SU-DHL-6 (cell line): ENCODE results near the gene PDHX.

Experiments used
- EZH2phosphoT487 ChIP-seq: fragments of 200-600 bp; sonication (generic), shearing (Covaris generic); conservative IDR thresholded peaks from 2 replicates; pipeline ENCODE4 v1.6.1; 2018; ENCODE audit warnings: mild to moderate bottlenecking, antibody characterized with exemption, low read length, moderate library complexity, mixed read lengths
- TF ChIP-seq, protein P1 (sequence below): fragments of 200-600 bp; sonication (generic); IDR thresholded peaks from one replicate; pipeline ENCODE4 v1.5.1; 2017; ENCODE audit warnings: antibody characterized with exemption, mild to moderate bottlenecking, low read length, moderate library complexity; ENCODE audit not compliant: insufficient read depth, poor library complexity, severe bottlenecking

DNA sequence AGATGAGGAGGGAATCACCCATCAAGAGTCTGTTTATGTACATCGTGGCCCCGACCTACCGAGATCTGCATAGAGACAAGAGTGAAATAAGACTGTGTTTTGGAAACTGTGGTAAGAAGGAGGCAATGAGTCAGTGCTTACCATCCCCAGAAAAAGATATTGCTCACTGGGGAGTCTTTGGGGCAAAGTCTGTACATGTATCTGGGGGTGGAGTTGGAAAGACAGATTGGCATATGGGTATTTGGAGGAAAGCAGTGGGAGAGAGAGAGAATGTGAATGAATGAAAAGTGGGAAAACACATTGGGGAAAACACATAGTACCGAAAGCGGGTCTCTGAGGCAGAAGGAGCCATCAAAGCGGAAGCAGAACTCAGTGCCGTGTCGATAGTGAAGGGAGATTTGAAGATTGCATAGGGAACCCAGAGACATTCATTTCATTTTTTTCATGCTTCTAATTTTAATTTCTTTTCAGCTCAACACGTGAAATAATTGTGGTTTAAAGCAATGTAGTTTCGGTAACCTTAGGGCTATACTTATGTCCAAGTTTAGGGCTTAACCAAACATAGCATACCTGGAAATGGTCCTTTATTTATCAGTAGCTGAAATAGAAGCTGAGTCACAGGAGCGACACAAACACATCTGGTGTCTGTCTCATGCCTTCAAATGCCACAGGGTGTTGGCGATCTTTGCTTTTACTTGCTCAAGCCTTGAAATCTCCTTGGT lies 124.0 kb downstream of the PDHX start:
- TF ChIP-seq, protein P1, sequence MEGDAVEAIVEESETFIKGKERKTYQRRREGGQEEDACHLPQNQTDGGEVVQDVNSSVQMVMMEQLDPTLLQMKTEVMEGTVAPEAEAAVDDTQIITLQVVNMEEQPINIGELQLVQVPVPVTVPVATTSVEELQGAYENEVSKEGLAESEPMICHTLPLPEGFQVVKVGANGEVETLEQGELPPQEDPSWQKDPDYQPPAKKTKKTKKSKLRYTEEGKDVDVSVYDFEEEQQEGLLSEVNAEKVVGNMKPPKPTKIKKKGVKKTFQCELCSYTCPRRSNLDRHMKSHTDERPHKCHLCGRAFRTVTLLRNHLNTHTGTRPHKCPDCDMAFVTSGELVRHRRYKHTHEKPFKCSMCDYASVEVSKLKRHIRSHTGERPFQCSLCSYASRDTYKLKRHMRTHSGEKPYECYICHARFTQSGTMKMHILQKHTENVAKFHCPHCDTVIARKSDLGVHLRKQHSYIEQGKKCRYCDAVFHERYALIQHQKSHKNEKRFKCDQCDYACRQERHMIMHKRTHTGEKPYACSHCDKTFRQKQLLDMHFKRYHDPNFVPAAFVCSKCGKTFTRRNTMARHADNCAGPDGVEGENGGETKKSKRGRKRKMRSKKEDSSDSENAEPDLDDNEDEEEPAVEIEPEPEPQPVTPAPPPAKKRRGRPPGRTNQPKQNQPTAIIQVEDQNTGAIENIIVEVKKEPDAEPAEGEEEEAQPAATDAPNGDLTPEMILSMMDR: no peak
- TF ChIP-seq EZH2phosphoT487: no peak
